ENCODE results near the gene LPP. TPM values are rescaled to one million over a fixed set of nuclear protein-coding genes. Genes with fewer than 3 reads are reported as not detected.

The LPP gene
- total RNA-seq, 5 donors from 2014 or later (not counting 1 experiment from before 2014, with no cell fraction given), result 23.8 to 82.6 (median 39.3) TPM

- 90% methylated on average over 1 of the region's 3 CpGs for WGBS (ENCODE audit: insufficient coverage)
- Mint-ChIP-seq H3K9me3 (peaks cover 7 to 34% (median 21%) of the 10 kb centered on the region in 3 donors), H3K36me3 (peaks cover 56% of the 10 kb centered on the region), H3K4me3 (no peak overlapping the region), H3K27ac (no peak overlapping the region), H3K4me1 (peaks cover 12 to 26% (median 22%) of the 10 kb centered on the region in 3 donors), H3K27me3 (no peaks in the 10 kb centered on the region)
- DNase-seq (no peak), ATAC-seq (replicated peaks in 1 of 4) (no peak)
- no peaks in the 10 kb centered on the region for H3K9me3 ChIP-seq
- no peak overlapping the region for H3K27ac ChIP-seq (ENCODE audit: low read length)
- H3K27me3 ChIP-seq (replicated peaks in 1 of 2; ENCODE audit: control insufficient read depth in 2 of 2, extremely low read depth in 1 of 2, insufficient read depth in 2 of 2, low read length in 1 of 2), result no peaks in the 10 kb centered on the region
- ChIA-PET POLR2A (interaction anchor here in 1 of 2 donors (0.6 kb wide), 1 partner anchor 62 kb away, joined by 4 read pairs; no protein-coding TSS in a partner anchor), CTCF (no interaction called here)
- no peaks in the 10 kb centered on the region for H3K36me3 ChIP-seq (ENCODE audit: control insufficient read depth in 2 of 2, extremely low read depth in 1 of 2, insufficient read depth in 1 of 2, low read length in 1 of 2)
- no peak overlapping the region for H3K4me3 ChIP-seq (ENCODE audit: control insufficient read depth in 1 of 2, extremely low read depth in 1 of 2, low read length in 1 of 2)
- peaks cover 3 to 8% of the 10 kb centered on the region in 2 experiments for H3K4me1 ChIP-seq (ENCODE audit: control insufficient read depth in 1 of 2, extremely low read depth in 1 of 2, insufficient read depth in 2 of 2, low read length in 2 of 2)
These were observed 351.2 kb downstream of the LPP start for GRCh38 chr3:188505151-188505550.

DNA sequence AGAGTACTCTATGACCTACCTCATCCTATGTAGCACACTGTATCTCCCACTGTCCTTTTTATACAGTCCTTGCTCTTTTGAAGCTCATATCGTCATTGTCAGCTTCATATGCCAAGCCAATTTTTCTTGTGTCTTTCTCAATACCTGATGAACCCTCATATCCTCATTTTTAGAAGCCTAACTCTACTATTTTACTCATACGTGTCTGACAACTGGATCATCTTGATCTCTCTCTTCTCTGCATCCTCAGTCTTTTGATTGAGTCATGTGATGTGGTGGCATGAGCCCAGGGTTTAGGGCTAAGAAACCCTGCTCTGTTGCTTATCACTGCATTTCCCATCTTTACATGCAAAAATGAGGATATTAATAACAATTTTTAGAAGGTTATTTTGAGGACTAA is 352.0 kb downstream of the LPP start:
- no peak overlapping the region for H3K4me3 Mint-ChIP-seq
- ChIA-PET CTCF (interaction anchor here in 1 of 2 donors (0.6 kb wide), 1 partner anchor 1619 kb away, joined by 4 read pairs; no protein-coding TSS in a partner anchor), POLR2A (no interaction called here)
- no peaks in the 10 kb centered on the region for H3K27me3 Mint-ChIP-seq
- WGBS (ENCODE audit: insufficient coverage), result 75% methylated on average over 1 of the region's 2 CpGs
- Histone ChIP-seq H3K4me1 (ENCODE audit: control insufficient read depth in 1 of 2, extremely low read depth in 1 of 2, insufficient read depth in 2 of 2, low read length in 2 of 2) (peaks cover 3 to 8% of the 10 kb centered on the region in 2 experiments), H3K36me3 (ENCODE audit: control insufficient read depth in 2 of 2, extremely low read depth in 1 of 2, insufficient read depth in 1 of 2, low read length in 1 of 2) (no peaks in the 10 kb centered on the region), H3K27me3 (replicated peaks in 1 of 2; ENCODE audit: control insufficient read depth in 2 of 2, extremely low read depth in 1 of 2, insufficient read depth in 2 of 2, low read length in 1 of 2) (no peaks in the 10 kb centered on the region), H3K9me3 (no peaks in the 10 kb centered on the region), H3K27ac (ENCODE audit: low read length) (no peak overlapping the region), H3K4me3 (ENCODE audit: control insufficient read depth in 1 of 2, extremely low read depth in 1 of 2, low read length in 1 of 2) (no peak overlapping the region)
- peaks cover 60% of the 10 kb centered on the region for H3K36me3 Mint-ChIP-seq
- ATAC-seq (replicated peaks in 1 of 4) (no peak), DNase-seq (no peak)
- H3K9me3 Mint-ChIP-seq, result peaks cover 7 to 31% (median 21%) of the 10 kb centered on the region in 3 donors
- no peak overlapping the region for H3K27ac Mint-ChIP-seq
- H3K4me1 Mint-ChIP-seq, result peaks cover 12 to 26% (median 22%) of the 10 kb centered on the region in 3 donors

- WGBS (ENCODE audit: insufficient coverage), result no CpG with 5 or more reads among the region's 1 CpG
- H3K27me3 ChIP-seq (replicated peaks in 1 of 2; ENCODE audit: control insufficient read depth in 2 of 2, extremely low read depth in 1 of 2, insufficient read depth in 2 of 2, low read length in 1 of 2), result no peaks in the 10 kb centered on the region
- H3K4me1 ChIP-seq (ENCODE audit: control insufficient read depth in 1 of 2, extremely low read depth in 1 of 2, insufficient read depth in 2 of 2, low read length in 2 of 2), result peaks cover 3 to 8% of the 10 kb centered on the region in 2 experiments
- no peak for DNase-seq
- Mint-ChIP-seq H3K27ac (no peak overlapping the region), H3K36me3 (peaks cover 58% of the 10 kb centered on the region), H3K4me1 (peaks cover 12 to 26% (median 22%) of the 10 kb centered on the region in 3 donors), H3K27me3 (no peaks in the 10 kb centered on the region), H3K9me3 (peaks cover 7 to 28% (median 21%) of the 10 kb centered on the region in 3 donors), H3K4me3 (no peak overlapping the region)
- no peak for ATAC-seq (replicated peaks in 1 of 4)
- H3K9me3 ChIP-seq, result no peaks in the 10 kb centered on the region
- H3K27ac ChIP-seq (ENCODE audit: low read length), result no peak overlapping the region
- ChIA-PET POLR2A (no interaction called here), CTCF (interaction anchor here in 1 of 2 donors (0.6 kb wide), 1 partner anchor 1619 kb away, joined by 4 read pairs; no protein-coding TSS in a partner anchor)
- no peak overlapping the region for H3K4me3 ChIP-seq (ENCODE audit: control insufficient read depth in 1 of 2, extremely low read depth in 1 of 2, low read length in 1 of 2)
- H3K36me3 ChIP-seq (ENCODE audit: control insufficient read depth in 2 of 2, extremely low read depth in 1 of 2, insufficient read depth in 1 of 2, low read length in 1 of 2), result no peaks in the 10 kb centered on the region
These were observed 352.5 kb downstream of the LPP start for GRCh38 chr3:188506446-188506845.

GRCh38 chr3:188507244-188507720 is 353.3 kb downstream of the LPP start:
- Mint-ChIP-seq H3K36me3 (peaks cover 61% of the 10 kb centered on the region), H3K27ac (peak overlapping the region in 1 of 2 donors; percentile 47), H3K27me3 (no peaks in the 10 kb centered on the region), H3K4me3 (no peak overlapping the region), H3K9me3 (peaks cover 7 to 22% (median 15%) of the 10 kb centered on the region in 3 donors), H3K4me1 (peaks cover 12 to 26% (median 24%) of the 10 kb centered on the region in 3 donors)
- POLR2A ChIA-PET, result no interaction called here
- H3K36me3 ChIP-seq (ENCODE audit: control insufficient read depth in 2 of 2, extremely low read depth in 1 of 2, insufficient read depth in 1 of 2, low read length in 1 of 2), result no peaks in the 10 kb centered on the region
- no peak overlapping the region for H3K4me3 ChIP-seq (ENCODE audit: control insufficient read depth in 1 of 2, extremely low read depth in 1 of 2, low read length in 1 of 2)
- 49% methylated on average over 3 of the region's 5 CpGs for WGBS (ENCODE audit: insufficient coverage)
- ATAC-seq (replicated peaks in 1 of 4), result peak in 1 of 4 experiments; percentile 40
- H3K27me3 ChIP-seq (replicated peaks in 1 of 2; ENCODE audit: control insufficient read depth in 2 of 2, extremely low read depth in 1 of 2, insufficient read depth in 2 of 2, low read length in 1 of 2), result no peaks in the 10 kb centered on the region
- H3K9me3 ChIP-seq, result no peaks in the 10 kb centered on the region
- peaks cover 3 to 8% of the 10 kb centered on the region in 2 experiments for H3K4me1 ChIP-seq (ENCODE audit: control insufficient read depth in 1 of 2, extremely low read depth in 1 of 2, insufficient read depth in 2 of 2, low read length in 2 of 2)
- H3K27ac ChIP-seq (ENCODE audit: low read length), result no peak overlapping the region
- CTCF ChIA-PET, result no interaction called here
- DNase-seq, result peak in 1 of 35 experiments; percentile 4

GRCh38 chr3:188508454-188508853 is 354.5 kb downstream of the LPP start:
- no peak overlapping the region for H3K4me3 ChIP-seq (ENCODE audit: control insufficient read depth in 1 of 2, extremely low read depth in 1 of 2, low read length in 1 of 2)
- ATAC-seq (replicated peaks in 1 of 4) (no peak), DNase-seq (no peak)
- H3K27ac Mint-ChIP-seq, result no peak overlapping the region
- no peaks in the 10 kb centered on the region for H3K27me3 Mint-ChIP-seq
- H3K27me3 ChIP-seq (replicated peaks in 1 of 2; ENCODE audit: control insufficient read depth in 2 of 2, extremely low read depth in 1 of 2, insufficient read depth in 2 of 2, low read length in 1 of 2), result no peaks in the 10 kb centered on the region
- H3K27ac ChIP-seq (ENCODE audit: low read length), result no peak overlapping the region
- peaks cover 3 to 8% of the 10 kb centered on the region in 2 experiments for H3K4me1 ChIP-seq (ENCODE audit: control insufficient read depth in 1 of 2, extremely low read depth in 1 of 2, insufficient read depth in 2 of 2, low read length in 2 of 2)
- peaks cover 7 to 17% (median 13%) of the 10 kb centered on the region in 3 donors for H3K9me3 Mint-ChIP-seq
- H3K4me1 Mint-ChIP-seq, result peaks cover 12 to 31% (median 25%) of the 10 kb centered on the region in 3 donors
- H3K36me3 Mint-ChIP-seq, result peaks cover 55% of the 10 kb centered on the region
- WGBS (ENCODE audit: insufficient coverage), result 98% methylated on average over 5 of the region's 6 CpGs
- no peaks in the 10 kb centered on the region for H3K36me3 ChIP-seq (ENCODE audit: control insufficient read depth in 2 of 2, extremely low read depth in 1 of 2, insufficient read depth in 1 of 2, low read length in 1 of 2)
- ChIA-PET POLR2A (interaction anchor here in 1 of 2 donors (1.1 kb wide), 1 partner anchor 11 kb away, joined by 3 read pairs; no protein-coding TSS in a partner anchor), CTCF (no interaction called here)
- H3K4me3 Mint-ChIP-seq, result no peak overlapping the region
- no peaks in the 10 kb centered on the region for H3K9me3 ChIP-seq

GRCh38 chr3:188509316-188509715 is 355.4 kb downstream of the LPP start:
- POLR2A ChIA-PET, result interaction anchor here (0.6 to 1.1 kb wide), 2 partner anchors 12 to 161 kb away, joined by 3 read pairs; no protein-coding TSS in a partner anchor

More at GRCh38 chr3:188509316-188509715, 355.4 kb downstream of the LPP start:
- ATAC-seq (replicated peaks in 1 of 4), result no peak
- Histone ChIP-seq H3K4me3 (ENCODE audit: control insufficient read depth in 1 of 2, extremely low read depth in 1 of 2, low read length in 1 of 2) (no peak overlapping the region), H3K4me1 (ENCODE audit: control insufficient read depth in 1 of 2, extremely low read depth in 1 of 2, insufficient read depth in 2 of 2, low read length in 2 of 2) (peaks cover 3 to 8% of the 10 kb centered on the region in 2 experiments), H3K27me3 (replicated peaks in 1 of 2; ENCODE audit: control insufficient read depth in 2 of 2, extremely low read depth in 1 of 2, insufficient read depth in 2 of 2, low read length in 1 of 2) (no peaks in the 10 kb centered on the region), H3K9me3 (no peaks in the 10 kb centered on the region), H3K36me3 (ENCODE audit: control insufficient read depth in 2 of 2, extremely low read depth in 1 of 2, insufficient read depth in 1 of 2, low read length in 1 of 2) (no peaks in the 10 kb centered on the region), H3K27ac (ENCODE audit: low read length) (no peak overlapping the region)
- peaks cover under 1 to 8% (median 5%) of the 10 kb centered on the region in 3 donors for H3K9me3 Mint-ChIP-seq
- H3K4me3 Mint-ChIP-seq, result no peak overlapping the region
- no peaks in the 10 kb centered on the region for H3K27me3 Mint-ChIP-seq
- no peak for DNase-seq
- no CpG with 5 or more reads among the region's 3 CpGs for WGBS (ENCODE audit: insufficient coverage)
- no peak overlapping the region for H3K27ac Mint-ChIP-seq
- H3K36me3 Mint-ChIP-seq, result peaks cover 46% of the 10 kb centered on the region
- peaks cover 12 to 31% (median 25%) of the 10 kb centered on the region in 3 donors for H3K4me1 Mint-ChIP-seq
- CTCF ChIA-PET, result interaction anchor here in 1 of 2 donors (0.7 kb wide), 1 partner anchor 113 kb away, joined by 3 read pairs; no protein-coding TSS in a partner anchor

Measured in T-cell (primary cell).